Esophagus squamous epithelium (tissue), 4 donors: Measurements from ENCODE around the gene MEIS3.

ENCODE experiments used
- POLR2A ChIP-seq, 4 donors: fragments of 450-650 bp; IDR thresholded peaks; one replicate each; pipeline ENCODE4 v1.6.1; 2017; ENCODE audit warnings: antibody characterized with exemption in 4 of 4, mild to moderate bottlenecking in 4 of 4, moderate library complexity in 3 of 4
- TF ChIP-seq, protein P1 (sequence below), 6 experiments: fragments of 450-650 bp in 4 of 6; fragments of 200-600 bp in 2 of 6; sonication (generic) in 2 of 6; IDR thresholded peaks; one replicate each; pipeline ENCODE4 v1.5.1; 2016 to 2019; ENCODE audit warnings: antibody characterized with exemption in 6 of 6, mild to moderate bottlenecking in 4 of 6, moderate library complexity in 4 of 6

DNA sequence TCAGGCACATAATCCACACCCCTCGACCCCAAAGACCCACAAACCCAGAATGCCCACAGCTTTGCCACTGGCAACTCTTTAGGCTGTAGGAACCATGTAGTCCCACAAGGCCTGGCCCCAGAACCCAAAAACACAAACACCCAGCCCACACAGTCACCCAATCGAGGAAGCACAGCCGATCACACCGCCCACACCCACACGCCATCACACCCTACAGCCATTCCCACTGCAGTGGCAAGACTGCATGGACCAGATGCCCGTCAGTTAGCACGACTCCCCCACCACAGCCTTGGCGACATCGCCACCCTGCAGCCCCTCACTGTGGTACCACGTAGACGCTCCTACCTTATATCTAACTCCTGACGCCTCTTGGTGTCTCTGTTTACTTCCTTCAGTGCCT is 24.0 kb upstream of the MEIS3 start:
- TF ChIP-seq, protein P1, sequence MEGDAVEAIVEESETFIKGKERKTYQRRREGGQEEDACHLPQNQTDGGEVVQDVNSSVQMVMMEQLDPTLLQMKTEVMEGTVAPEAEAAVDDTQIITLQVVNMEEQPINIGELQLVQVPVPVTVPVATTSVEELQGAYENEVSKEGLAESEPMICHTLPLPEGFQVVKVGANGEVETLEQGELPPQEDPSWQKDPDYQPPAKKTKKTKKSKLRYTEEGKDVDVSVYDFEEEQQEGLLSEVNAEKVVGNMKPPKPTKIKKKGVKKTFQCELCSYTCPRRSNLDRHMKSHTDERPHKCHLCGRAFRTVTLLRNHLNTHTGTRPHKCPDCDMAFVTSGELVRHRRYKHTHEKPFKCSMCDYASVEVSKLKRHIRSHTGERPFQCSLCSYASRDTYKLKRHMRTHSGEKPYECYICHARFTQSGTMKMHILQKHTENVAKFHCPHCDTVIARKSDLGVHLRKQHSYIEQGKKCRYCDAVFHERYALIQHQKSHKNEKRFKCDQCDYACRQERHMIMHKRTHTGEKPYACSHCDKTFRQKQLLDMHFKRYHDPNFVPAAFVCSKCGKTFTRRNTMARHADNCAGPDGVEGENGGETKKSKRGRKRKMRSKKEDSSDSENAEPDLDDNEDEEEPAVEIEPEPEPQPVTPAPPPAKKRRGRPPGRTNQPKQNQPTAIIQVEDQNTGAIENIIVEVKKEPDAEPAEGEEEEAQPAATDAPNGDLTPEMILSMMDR (IDR thresholded peaks at IDR 0.05), result no peak
- no peak for TF ChIP-seq POLR2A (IDR thresholded peaks at IDR 0.05)
